Measurements from ENCODE around the gene FOXJ1. TPM values are rescaled to one million over a fixed set of nuclear protein-coding genes. Genes with fewer than 3 reads are reported as not detected.

The FOXJ1 gene
- total RNA-seq, 2 experiments from 2014 or later = 8.7 to 9.1 TPM

DNA sequence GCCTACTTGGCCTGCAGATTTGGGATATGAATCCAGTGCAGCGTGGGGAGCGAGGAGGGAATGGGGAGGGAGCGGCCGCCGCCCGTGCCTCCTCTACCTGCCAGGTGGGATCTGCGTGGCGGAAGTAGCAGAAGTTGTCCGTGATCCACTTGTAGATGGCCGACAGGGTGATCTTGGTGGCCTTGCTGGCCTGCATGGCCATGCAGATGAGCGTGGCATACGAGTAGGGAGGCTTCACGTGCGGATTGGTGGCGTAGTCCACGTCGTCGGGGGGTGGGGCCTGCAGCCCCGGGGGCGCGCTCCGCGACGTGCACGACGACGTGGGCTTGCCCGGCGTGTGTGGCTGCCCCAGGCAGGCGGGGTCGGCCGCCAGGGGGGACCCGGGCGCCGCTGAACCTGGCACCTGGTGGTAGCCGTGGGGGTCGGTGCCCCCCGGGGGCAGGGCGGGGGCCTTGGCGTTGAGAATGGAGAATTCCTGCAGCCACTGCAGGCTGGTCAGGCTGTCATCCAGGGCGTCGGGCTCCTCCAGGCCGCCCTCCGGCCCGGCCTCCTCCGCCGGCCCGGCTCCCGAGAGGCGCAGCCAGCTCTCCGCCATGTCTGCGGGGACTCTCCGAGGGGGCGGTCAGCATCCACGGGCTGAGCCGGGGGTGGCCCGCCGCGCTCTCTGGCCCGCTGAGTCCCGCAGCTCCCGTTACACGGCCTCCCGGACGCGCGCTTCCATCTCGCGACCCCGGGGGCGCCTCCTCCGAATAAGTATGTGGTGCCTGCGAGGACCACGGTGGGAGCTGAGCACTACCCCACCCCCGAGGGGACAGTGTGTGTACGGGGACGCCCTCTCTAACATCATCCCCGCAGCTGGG, 1.0 kb downstream of the FOXJ1 start:
- H3K27me3 Mint-ChIP-seq (ENCODE audit: low read depth) = no peaks in the 10 kb centered on the region
- no peaks in the 10 kb centered on the region for H3K9me3 Mint-ChIP-seq (ENCODE audit: insufficient read depth)
- peaks cover 69% of the 10 kb centered on the region for H3K4me1 Mint-ChIP-seq (ENCODE audit: low read depth)
- ChIA-PET CTCF (interaction anchor here (0.7 to 8.2 kb wide), 3 partner anchors 40 to 139 kb away, joined by 3 to 106 read pairs (median 38); no protein-coding TSS in a partner anchor), POLR2A (interaction anchor here (0.7 to 8.1 kb wide), 5 partner anchors 13 to 132 kb away, joined by 3 to 100 read pairs (median 4); partner anchors contain the start of gene UBALD2)
- DNase-seq (peak; percentile 70), ATAC-seq (peak; percentile 21)
- peaks cover 24% of the 10 kb centered on the region for H3K36me3 Mint-ChIP-seq (ENCODE audit: low read depth)
- H3K4me3 Mint-ChIP-seq = peak overlapping the region; percentile 76
- peak overlapping the region; percentile 66 for H3K27ac Mint-ChIP-seq

DNA sequence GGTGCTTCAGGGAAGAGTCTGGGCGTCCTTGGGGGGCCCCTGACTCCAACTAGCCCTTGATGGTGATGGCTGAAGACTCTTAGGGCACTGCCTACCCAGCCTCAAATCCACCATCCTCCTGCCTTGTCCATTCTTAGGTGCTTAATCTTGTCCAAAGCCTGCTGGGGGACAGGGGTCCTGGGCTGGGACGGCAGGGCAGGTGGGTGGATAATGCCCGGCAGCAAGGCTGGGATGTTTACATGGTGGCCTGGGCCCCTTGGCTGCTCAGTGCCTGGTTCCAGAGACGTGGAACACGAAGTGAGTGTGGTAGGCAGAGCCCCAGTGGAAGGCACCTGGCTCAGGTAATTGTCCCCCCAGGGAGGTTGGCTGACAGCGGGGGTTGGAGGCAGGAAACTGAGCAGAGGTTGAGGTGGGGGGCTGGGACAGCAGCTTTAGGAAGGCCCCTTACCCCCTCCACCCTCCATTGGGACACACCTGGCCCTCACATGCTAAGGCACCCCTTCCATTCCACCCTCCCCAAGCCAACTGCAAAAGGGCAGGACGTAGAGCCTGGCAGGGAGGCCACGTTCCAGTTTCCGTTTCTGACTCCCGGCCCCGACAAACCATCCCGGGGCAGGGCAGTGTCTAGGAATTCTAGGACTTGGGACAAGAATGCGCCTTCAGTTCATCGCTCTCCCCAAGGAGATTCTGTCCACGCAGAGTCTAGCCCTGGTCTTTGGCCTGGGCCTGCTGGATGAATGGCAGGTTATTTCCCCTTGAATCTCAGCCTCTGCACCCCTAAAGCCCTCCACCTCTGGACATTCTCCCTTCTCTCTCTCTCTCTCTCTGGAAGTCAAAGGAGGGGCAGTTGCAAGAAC, 1.9 kb downstream of the FOXJ1 start:
- H3K27me3 Mint-ChIP-seq (ENCODE audit: low read depth) = no peaks in the 10 kb centered on the region
- H3K36me3 Mint-ChIP-seq (ENCODE audit: low read depth) = peaks cover 17% of the 10 kb centered on the region
- peak overlapping the region; percentile 66 for H3K27ac Mint-ChIP-seq
- H3K4me3 Mint-ChIP-seq = peak overlapping the region; percentile 74
- DNase-seq = no peak
- ChIA-PET POLR2A (no interaction called here), CTCF (interaction anchor here (0.9 to 8.2 kb wide), 2 partner anchors 13 to 41 kb away, joined by 3 to 106 read pairs; no protein-coding TSS in a partner anchor)
- ATAC-seq = no peak
- H3K4me1 Mint-ChIP-seq (ENCODE audit: low read depth) = peaks cover 68% of the 10 kb centered on the region
- H3K9me3 Mint-ChIP-seq (ENCODE audit: insufficient read depth) = no peaks in the 10 kb centered on the region

DNA sequence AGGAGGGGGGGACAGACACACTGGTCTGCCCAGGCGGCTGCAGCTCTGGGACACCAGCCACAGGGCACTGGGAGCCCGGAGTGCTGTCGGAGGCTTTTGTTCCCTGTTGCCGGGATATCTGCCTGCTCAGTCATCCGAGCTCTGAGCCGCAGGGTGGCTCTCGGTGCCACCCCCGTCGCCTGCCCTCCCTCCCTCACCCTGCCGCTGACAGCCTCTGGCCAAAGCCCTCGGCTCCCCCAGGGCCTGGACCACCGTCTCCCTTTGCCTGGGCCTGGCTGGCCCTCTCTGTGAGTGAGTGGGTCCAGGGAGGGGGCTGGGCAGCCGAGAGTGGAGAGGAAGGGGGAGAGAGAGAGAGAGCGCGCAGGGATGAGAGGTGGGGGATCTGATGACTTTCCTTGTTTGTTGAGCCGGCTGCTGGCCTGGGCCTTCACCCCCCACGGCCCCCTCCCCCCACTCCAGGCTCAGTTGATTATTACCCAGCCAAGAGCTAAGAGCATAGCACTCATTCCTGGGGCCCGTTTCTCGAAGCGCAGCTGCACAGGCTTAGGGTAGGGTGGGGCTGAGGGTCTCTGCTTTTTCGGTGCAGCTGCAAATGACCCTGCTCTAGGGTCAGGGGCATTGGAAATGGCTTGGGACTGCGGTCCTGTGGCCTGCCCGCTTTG, 2.7 kb downstream of the FOXJ1 start:
- ChIA-PET POLR2A (no interaction called here), CTCF (interaction anchor here (0.9 kb wide), 1 partner anchor 12 kb away, joined by 3 read pairs; no protein-coding TSS in a partner anchor)
- DNase-seq (no peak), ATAC-seq (no peak)
- H3K27ac Mint-ChIP-seq = peak overlapping the region; percentile 64
- peaks cover 12% of the 10 kb centered on the region for H3K36me3 Mint-ChIP-seq (ENCODE audit: low read depth)
- no peaks in the 10 kb centered on the region for H3K9me3 Mint-ChIP-seq (ENCODE audit: insufficient read depth)
- H3K27me3 Mint-ChIP-seq (ENCODE audit: low read depth) = no peaks in the 10 kb centered on the region
- H3K4me3 Mint-ChIP-seq = peak overlapping the region; percentile 18
- peaks cover 69% of the 10 kb centered on the region for H3K4me1 Mint-ChIP-seq (ENCODE audit: low read depth)

DNA sequence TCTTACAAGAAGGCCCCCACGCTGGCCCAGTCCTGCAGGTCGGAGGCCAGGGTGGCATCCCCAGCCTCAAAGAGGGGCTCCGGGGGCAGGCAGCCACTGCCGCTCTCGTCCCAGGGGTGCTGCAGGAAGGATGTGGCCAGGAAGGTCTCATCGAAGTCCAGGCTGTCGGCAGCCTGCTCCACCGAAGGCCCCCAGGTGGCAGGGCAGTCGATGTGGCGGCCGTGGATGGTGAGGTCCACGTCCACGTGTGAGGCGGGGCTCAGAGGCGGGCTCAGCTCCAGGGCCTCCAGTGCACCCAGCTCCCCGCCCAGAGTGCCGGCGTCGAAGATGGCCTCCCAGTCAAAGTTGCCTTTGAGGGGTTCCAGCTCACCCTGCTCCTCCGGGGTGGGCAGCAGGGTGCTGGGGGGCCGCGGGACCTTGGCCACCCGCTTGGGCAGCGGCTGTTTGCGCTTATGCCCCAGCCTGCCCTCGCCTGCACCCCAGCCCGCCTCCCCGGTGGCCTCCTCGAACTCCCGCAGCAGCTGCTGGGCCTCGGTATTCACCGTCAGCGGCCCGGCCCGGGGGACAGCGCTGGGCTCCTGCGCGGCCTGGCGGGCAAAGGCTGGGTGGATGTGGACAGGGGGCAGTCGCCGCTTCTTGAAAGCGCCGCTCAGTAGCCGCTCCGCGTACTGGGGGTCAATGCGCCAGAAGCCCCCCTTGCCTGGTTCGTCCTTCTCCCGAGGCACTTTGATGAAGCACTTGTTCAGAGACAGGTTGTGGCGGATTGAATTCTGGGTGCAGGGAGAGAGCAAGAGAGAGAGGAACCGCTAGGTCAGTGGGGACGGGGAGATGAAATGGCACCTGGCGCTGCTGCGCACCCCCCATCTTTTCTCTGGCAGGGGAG, 3.5 kb downstream of the FOXJ1 start:
- ChIA-PET POLR2A (no interaction called here), CTCF (no interaction called here)
- no peak overlapping the region for H3K4me3 Mint-ChIP-seq
- no peak overlapping the region for H3K27ac Mint-ChIP-seq
- H3K36me3 Mint-ChIP-seq (ENCODE audit: low read depth) = peaks cover 10% of the 10 kb centered on the region
- no peak for ATAC-seq
- no peaks in the 10 kb centered on the region for H3K27me3 Mint-ChIP-seq (ENCODE audit: low read depth)
- DNase-seq = no peak
- no peaks in the 10 kb centered on the region for H3K9me3 Mint-ChIP-seq (ENCODE audit: insufficient read depth)
- H3K4me1 Mint-ChIP-seq (ENCODE audit: low read depth) = peaks cover 63% of the 10 kb centered on the region

DNA sequence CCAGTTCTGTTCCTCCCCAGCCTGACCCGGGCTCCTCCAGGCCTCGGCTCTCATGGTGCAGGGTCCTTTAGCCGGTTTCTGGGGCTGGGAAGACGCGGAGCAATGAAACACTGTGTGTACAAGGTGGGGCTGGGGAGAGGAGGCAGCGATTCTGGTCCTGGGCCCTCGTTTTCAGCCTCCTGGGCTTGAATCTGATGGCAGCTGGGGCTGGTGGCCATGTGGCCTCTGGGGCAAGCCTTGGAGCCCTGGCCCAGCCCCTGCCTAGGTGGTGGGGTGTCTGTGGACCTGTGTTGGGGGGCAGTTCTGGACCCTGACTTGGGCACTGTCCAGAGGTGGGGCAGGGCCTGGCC, 4.1 kb downstream of the FOXJ1 start:
- ChIA-PET POLR2A (no interaction called here), CTCF (no interaction called here)
- no peaks in the 10 kb centered on the region for H3K9me3 Mint-ChIP-seq (ENCODE audit: insufficient read depth)
- DNase-seq = no peak
- H3K27ac Mint-ChIP-seq = peak overlapping the region; percentile 60
- no peak overlapping the region for H3K4me3 Mint-ChIP-seq
- H3K4me1 Mint-ChIP-seq (ENCODE audit: low read depth) = peaks cover 57% of the 10 kb centered on the region
- no peak for ATAC-seq
- H3K27me3 Mint-ChIP-seq (ENCODE audit: low read depth) = no peaks in the 10 kb centered on the region
- H3K36me3 Mint-ChIP-seq (ENCODE audit: low read depth) = peaks cover 5% of the 10 kb centered on the region

DNA sequence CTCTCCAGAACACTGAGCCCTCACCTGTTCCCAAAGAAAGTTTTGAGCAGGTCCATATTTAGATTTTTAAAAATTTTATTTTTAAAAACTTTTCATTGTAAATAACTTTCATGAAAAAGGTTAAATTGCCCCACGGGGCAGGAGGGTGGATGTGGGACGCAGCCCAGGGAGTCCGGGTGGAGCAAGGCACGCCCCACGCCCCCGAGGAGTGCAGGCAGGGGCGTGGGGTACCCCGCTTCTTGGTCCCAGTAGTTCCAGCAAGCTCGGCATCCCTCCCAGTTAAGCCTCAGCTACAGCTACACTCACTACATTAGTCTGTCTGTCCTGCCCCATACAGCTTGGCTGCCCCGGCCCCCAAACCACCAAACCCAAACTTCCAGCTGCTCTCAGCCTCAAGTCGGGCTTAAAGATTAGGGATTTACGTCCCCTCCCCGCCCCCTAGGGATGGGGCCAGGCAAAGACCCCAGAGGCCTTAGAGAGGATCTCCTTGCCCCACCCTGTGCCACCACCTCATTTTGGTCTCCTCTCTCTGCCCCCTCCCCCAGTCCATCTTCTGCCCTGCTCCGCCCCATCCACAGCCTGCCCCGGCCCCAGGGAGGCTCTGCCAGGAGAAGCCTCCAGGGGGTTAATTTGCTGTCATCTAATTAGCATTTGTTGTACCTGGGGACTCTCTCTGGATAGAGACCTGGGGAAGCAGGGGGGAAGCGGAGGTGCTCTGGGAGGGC, 4.6 kb downstream of the FOXJ1 start:
- no peaks in the 10 kb centered on the region for H3K9me3 Mint-ChIP-seq (ENCODE audit: insufficient read depth)
- H3K36me3 Mint-ChIP-seq (ENCODE audit: low read depth) = peaks cover 5% of the 10 kb centered on the region
- POLR2A ChIA-PET = interaction anchor here (1.0 to 1.5 kb wide), 2 partner anchors 46 to 135 kb away, joined by 4 to 5 read pairs; no protein-coding TSS in a partner anchor
- H3K27ac Mint-ChIP-seq = peak overlapping the region; percentile 60
- no peaks in the 10 kb centered on the region for H3K27me3 Mint-ChIP-seq (ENCODE audit: low read depth)
- peaks cover 54% of the 10 kb centered on the region for H3K4me1 Mint-ChIP-seq (ENCODE audit: low read depth)
- no peak for DNase-seq
- CTCF ChIA-PET = interaction anchor here (1.1 to 1.9 kb wide), 3 partner anchors 16 to 143 kb away, joined by 5 to 8 read pairs (median 7); no protein-coding TSS in a partner anchor
- no peak overlapping the region for H3K4me3 Mint-ChIP-seq
- ATAC-seq = no peak

DNA sequence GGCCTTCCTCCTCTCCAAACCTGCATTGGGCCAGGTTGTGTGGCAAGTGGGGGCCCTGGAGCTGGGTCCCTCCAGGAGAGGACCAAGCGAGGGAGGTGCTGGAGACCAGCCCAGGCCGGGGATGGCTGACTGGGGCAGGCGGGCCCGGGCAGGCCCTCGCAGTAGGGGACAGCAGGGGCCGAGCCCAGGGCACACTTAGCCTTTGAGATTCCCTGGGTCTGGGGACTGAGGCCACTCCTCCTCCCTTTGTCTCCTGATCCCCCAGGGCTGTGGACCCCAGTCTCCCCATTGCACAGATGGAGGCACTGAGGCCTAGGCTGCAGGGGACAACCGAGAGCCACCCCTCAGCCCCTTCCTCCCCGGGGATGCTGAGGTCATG, 5.2 kb downstream of the FOXJ1 start:
- DNase-seq = no peak
- CTCF ChIA-PET = interaction anchor here (1.1 to 1.9 kb wide), 5 partner anchors 9 to 144 kb away, joined by 5 to 12 read pairs (median 7); no protein-coding TSS in a partner anchor
- Mint-ChIP-seq H3K4me3 (no peak overlapping the region), H3K9me3 (ENCODE audit: insufficient read depth) (no peaks in the 10 kb centered on the region), H3K4me1 (ENCODE audit: low read depth) (peaks cover 49% of the 10 kb centered on the region), H3K27me3 (ENCODE audit: low read depth) (no peaks in the 10 kb centered on the region), H3K36me3 (ENCODE audit: low read depth) (peaks cover 5% of the 10 kb centered on the region), H3K27ac (peak overlapping the region; percentile 87)
- no peak for ATAC-seq
- POLR2A ChIA-PET = interaction anchor here (1.0 to 1.5 kb wide), 3 partner anchors 46 to 135 kb away, joined by 4 to 5 read pairs (median 4); no protein-coding TSS in a partner anchor

DNA sequence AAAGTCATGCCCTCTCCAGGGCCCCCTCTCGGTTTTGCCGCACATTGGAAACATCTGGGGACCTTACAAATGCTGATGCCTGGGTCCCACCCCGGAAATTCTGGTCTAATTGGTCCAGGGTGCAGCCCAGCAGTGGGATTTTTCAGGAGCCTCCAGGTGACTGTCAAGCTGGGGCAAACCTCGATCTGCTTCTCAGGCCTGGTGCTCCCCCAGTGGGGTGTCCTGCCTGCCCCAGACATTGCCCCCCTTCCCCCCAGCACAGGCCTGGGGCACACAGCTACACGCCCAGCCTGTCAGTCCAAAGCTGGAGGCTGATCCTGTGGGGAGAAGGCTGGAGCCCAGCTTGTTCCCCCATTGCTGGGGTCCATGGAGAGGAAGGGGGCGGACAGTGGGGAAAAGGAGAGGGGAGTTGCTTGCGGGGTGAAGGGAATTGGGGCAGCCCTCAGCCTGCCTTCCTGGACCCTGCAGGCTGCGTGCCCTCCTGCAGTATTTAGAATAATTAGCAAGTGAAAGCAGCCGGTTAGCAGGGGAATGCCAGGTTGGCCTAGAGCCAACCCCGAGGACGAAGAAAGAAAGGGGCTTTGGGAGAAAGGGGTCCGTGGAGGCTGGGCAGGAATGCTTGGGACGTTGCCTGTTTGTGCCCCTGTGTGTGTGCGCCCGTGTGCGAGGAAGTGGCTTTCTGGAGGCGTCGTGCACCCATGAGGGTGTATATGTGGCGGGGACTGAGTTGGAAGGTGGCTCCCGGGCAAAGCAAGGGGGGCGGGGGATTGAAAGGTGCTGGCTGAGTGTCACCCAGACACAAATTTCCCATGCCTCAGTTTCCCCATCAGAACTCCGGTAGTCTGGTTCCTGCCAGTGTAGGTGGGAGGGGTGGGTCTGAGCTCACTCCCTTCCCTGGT, 5.9 kb downstream of the FOXJ1 start:
- no peaks in the 10 kb centered on the region for H3K27me3 Mint-ChIP-seq (ENCODE audit: low read depth)
- peaks cover 5% of the 10 kb centered on the region for H3K36me3 Mint-ChIP-seq (ENCODE audit: low read depth)
- H3K4me1 Mint-ChIP-seq (ENCODE audit: low read depth) = peaks cover 44% of the 10 kb centered on the region
- DNase-seq (no peak), ATAC-seq (peak; percentile 12)
- no peaks in the 10 kb centered on the region for H3K9me3 Mint-ChIP-seq (ENCODE audit: insufficient read depth)
- POLR2A ChIA-PET = interaction anchor here (1.0 to 3.0 kb wide), 7 partner anchors 8 to 136 kb away, joined by 3 to 14 read pairs (median 4); no protein-coding TSS in a partner anchor
- H3K27ac Mint-ChIP-seq = peak overlapping the region; percentile 87
- H3K4me3 Mint-ChIP-seq = peak overlapping the region; percentile 38
- CTCF ChIA-PET = interaction anchor here (0.8 to 3.9 kb wide), 8 partner anchors 7 to 144 kb away, joined by 4 to 12 read pairs (median 6); partner anchors contain the start of gene FOXJ1

DNA sequence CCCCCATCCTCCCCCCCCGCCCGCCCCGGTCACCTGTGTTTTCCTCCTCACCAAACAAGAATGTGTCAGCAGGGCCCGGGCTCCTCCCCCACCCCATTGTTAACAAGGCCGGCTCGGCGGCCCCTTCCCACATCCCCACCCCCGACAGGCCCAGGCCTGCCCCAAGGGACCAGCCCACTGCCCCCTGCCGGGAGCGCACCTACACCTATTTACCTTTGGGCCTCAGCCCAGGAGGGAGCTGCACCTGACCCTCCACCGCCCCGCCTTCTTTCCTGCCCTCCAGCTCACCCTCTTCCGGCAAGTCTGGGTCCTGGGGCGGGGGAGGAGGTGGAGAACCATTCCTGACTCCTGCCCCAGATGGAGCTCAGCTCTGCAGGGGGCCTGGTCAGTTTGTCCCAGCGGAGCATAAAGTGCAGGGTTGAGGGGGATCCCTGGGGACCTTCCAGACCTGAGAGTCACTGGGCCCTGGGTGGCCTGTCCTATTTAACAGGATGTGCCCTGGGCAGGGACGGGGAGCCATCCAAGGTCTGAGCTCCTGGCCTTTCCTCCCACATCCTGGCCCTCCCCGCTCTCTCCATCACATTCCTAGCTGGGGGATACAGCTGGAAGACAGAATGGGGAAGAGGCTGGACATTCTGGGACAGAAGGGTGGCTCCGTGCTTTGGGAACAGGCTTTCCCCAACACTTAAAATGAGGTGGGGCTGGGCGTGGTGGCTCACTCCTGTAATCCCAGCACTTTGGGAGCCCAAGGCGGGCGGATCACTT, 8.3 kb downstream of the FOXJ1 start:
- Mint-ChIP-seq H3K27ac (no peak overlapping the region), H3K36me3 (ENCODE audit: low read depth) (no peaks in the 10 kb centered on the region)
- no peak for ATAC-seq

More for the DNA sequence above, 8.3 kb downstream of the FOXJ1 start:
- no peak for DNase-seq
- Mint-ChIP-seq H3K27me3 (ENCODE audit: low read depth) (no peaks in the 10 kb centered on the region), H3K4me1 (ENCODE audit: low read depth) (peaks cover 37% of the 10 kb centered on the region), H3K4me3 (no peak overlapping the region), H3K9me3 (ENCODE audit: insufficient read depth) (no peaks in the 10 kb centered on the region)
- POLR2A ChIA-PET = interaction anchor here (0.6 to 3.0 kb wide), 5 partner anchors 10 to 357 kb away, joined by 3 to 14 read pairs (median 3); no protein-coding TSS in a partner anchor
- CTCF ChIA-PET = interaction anchor here (1.0 to 3.9 kb wide), 6 partner anchors 9 to 147 kb away, joined by 3 to 12 read pairs (median 6); partner anchors contain the start of gene FOXJ1
